ENCODE results near the gene SH3RF3.

Gene SH3RF3

GRCh38 chr2:109459485-109459884 lies 330.5 kb downstream of the SH3RF3 start:
- no peak for DNase-seq

- no peak for DNase-seq
Observed at GRCh38 chr2:109460553-109461324, 331.7 kb downstream of the SH3RF3 start.

DNA sequence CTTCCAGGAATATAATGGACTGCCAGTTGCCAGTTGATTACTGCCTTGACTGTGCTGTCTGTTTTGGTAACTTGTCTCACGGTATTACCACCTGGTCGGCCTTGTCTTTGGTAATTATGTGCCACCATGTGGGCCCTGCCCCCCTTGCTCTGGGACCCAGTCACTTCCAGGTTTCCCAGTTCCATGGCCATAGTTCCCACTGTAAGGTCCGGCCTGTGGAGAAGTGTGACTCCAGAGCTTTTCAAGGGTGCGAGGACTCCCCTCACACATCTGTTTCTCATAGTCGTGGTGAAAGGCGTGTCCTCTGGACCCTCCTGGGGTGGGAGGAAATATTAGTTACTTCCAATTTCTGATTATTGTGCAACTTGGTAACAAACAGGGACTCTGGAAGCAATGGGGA lies 334.2 kb downstream of the SH3RF3 start:
- no peak for DNase-seq

- no peak for DNase-seq
Observed at GRCh38 chr2:109463891-109464290, 334.9 kb downstream of the SH3RF3 start.

GRCh38 chr2:109466674-109467575 lies 337.9 kb downstream of the SH3RF3 start:
- DNase-seq = no peak

GRCh38 chr2:109467701-109468100 lies 338.7 kb downstream of the SH3RF3 start:
- DNase-seq = no peak

GRCh38 chr2:109468893-109469292 lies 339.9 kb downstream of the SH3RF3 start:
- no peak for DNase-seq

- no peak for DNase-seq
Observed at GRCh38 chr2:109471658-109472057, 342.7 kb downstream of the SH3RF3 start.

- DNase-seq = no peak
Observed at GRCh38 chr2:109472331-109472959, 343.4 kb downstream of the SH3RF3 start.

DNA sequence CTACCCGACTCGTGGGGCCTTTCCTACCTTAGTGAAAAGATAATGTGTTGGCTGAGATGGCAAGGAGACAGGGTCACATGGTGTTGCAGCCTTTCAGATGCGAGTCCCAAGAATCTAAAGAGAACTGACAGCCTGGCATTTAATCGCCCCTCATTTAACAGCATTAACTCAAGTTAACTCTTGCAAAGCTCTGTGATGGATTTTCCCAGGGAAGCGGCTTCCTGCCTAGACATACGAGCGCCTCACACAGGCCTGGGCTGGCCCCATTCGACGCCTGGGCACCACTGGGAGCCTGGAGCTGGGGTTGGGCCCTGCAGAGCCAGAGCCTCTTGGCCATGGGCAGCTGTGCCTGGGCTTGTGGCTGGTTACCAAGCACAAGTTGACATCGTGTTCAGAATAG lies 344.0 kb downstream of the SH3RF3 start:
- DNase-seq = no peak

DNA sequence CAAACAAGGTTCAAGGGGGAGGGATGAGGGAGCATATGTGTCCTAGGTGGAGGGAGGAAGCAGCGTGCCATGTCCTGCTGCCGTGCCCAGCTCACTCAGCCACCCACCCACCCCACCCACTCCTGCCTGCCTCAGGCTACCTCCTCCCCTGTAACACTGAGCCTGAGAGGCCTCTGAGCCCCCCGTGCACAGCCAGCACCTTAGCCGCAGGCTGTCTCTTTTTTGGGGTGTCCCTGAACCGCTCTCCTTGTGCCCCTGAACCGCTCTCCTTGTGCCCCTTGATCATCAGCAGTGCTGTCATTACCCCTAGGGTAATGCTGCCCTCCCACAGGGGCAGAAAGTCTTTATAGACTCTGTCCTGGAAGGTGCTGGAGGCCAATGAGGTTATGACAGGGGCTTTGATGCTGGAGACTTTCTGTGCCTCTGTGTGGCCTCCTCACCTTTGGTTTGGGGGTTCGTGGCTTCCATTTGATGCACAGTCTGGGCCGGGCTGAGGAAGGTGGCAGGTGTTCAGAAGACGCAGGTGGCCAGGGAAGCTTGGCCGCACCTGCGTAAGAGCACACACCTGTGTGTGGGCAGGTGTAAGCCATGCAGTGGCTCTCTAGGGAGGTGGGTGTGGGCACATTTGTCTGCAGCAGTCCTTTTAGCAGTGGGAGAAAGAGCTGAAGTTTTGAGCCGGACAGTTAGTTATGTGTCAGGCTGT lies 344.8 kb downstream of the SH3RF3 start:
- DNase-seq = no peak

- no peak for DNase-seq
Observed at GRCh38 chr2:109474319-109474825, 345.4 kb downstream of the SH3RF3 start.

GRCh38 chr2:109475531-109476210 lies 346.7 kb downstream of the SH3RF3 start:
- DNase-seq = no peak

DNA sequence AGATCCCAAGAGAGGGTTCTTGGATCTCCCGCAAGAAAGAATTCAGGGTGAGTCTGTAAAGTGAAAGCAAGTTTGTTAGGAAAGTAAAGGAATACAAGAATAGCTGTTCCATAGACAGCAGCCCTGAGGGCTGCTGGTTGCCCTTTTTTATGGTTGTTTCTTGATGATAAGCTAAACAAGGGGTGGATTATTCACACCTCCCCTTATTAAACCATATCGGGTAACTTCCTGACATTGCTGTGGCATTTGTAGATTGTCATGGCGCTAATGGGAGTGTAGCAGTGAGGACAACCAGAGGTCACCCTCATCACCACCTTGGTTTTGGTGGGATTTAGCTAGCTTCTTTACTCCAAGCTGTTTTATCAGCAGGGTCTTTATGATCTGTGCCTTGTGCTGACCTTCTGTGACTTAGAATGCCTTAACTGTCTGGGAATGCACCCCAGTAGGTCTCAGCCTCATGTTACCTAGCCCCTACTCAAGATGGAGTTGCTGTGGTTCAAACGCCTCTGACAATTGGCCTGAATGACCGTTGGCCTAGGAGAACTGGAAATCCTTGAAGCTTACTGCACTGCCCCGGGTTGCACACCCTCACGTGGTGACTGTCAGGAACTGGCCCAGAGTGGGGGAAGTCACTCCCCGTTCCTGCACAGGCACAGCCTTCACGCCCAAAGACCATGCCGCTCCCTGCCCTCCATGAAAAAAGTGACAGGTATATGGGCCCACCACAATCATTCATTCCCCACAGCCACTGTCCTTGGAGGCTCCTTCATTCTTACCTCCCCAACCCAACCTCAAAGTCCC lies 347.8 kb downstream of the SH3RF3 start:
- no peak for DNase-seq

DNA sequence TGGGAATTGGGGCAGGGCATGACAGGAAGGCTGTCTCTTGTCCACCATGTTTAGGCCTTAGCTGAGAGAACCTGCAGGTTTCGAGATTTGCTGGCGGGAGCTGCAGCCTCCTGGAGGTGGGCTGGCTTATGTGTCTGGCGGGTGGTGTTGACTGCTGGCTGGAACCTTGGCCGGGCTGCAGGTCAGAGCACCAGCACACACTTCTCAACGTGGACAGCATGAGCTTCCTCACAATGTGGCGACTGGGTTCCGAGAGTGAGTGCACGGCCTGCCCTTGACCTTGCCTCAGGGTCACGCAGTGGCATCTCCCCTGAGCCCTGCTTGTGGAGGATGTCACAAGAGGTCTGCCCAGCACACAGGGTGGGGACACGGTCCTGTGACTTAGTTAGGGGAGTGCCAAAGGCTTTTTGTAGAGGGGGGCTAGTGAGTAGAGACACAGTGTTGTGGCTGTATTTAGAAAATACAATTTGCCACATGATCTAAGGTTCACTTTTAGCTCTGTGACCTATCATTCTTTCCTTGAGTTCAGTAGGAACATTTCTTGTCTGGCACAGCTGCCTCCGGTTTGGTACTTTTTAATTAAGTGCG lies 350.0 kb downstream of the SH3RF3 start:
- DNase-seq = no peak

DNA sequence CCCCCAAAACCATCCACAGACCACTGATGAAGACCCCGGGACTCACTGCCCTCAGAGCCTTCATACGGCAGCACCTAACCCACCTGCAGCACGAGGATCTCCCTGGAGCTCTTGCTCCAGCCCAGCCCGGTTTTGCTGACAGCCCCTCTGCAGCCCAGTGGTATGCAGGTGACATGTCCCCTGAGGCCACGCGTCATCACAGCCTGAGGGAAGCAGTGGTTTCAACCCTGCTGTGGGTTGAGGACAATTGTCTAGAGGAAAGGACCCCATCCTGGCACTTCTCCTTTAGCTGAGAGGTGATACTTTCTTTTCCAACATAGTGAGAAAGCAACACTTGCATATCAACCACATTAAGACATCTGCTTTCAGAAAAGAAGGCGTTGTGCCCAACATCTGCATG lies 350.8 kb downstream of the SH3RF3 start:
- DNase-seq = no peak

DNA sequence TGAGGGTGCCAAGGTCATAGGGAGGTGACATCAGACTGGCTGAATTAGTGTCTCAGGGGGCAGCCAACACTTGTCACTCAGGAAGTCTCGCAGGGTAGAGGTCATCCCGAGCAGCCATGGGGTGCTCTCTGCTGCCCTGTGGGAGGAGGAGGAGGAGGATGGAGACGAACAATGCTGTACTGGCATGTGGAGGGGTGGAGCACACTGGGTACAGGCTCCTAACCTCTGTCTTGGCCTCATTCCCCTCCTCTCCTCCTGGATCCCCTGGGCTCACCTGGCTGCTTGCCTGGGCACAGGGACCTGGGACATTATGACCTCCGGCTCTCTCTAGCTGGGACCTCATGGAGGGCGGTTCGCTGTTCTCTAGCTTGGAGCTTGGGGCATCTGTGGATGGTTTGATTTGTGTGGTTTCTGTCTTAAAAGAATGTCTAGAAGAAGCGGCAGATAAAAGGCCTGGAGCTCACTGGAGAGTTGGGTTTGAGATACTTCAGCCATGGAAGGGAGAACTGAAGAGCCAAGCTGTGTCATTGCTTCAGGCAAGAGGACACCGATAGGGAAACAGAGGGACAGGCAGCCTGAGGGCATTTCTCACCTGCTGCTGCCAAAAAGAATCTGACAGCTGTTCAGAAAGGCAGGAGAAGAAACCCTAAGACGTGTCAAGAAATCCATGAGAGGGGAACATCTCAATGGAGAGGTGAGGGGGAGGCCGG lies 351.6 kb downstream of the SH3RF3 start:
- no peak for DNase-seq

DNA sequence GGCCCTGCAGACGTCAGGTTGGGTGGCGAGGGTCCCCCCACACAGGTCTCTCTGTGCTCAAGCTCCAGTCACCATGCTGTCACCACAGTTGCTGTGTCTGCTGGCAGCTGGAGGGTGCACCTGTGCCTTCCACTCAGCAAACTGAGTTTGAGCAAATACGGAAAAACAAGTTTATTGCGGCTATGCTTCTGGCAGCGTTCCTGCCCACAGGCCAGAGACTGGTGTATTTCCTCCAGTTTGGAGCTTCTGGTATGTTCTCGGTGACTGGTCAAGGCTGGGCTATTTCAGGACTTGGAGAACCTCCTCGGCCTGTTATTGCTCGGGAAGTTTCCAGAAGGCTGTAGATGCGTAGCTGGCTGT lies 352.2 kb downstream of the SH3RF3 start:
- DNase-seq = no peak

DNA sequence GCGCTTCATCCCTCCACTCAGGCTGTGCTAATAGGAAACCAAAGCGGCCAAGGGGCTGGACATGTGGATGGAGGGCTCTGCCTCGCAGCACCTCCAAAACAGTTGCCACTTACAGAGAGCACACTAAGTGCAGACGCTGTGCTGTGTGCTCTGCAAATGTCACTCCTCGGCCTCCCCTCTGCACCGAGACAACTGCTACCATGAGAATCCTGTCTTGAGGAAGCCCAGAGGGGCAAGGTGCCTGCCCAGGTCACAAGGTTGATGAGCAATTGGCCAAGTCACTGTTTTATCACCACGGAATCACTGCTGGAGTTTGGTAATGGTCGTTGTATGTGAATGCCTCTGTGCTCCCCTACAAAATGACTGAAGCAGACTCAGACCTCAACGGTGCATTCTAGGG lies 352.6 kb downstream of the SH3RF3 start:
- DNase-seq = no peak

GRCh38 chr2:109482361-109482861 lies 353.4 kb downstream of the SH3RF3 start:
- DNase-seq = no peak
